Adipocyte (in vitro differentiated cells): Measurements from ENCODE around the gene ATP1A4.
"Not testable (repeated sequence)": the region's sequence is repeated elsewhere in the genome, so short reads cannot be mapped to it uniquely, and the experiment has no call there.

Source experiments
- DNase-seq: peaks from one replicate; pipeline ENCODE4 v3.0.0-alpha.2; 2015; ENCODE audit warnings: low read depth
- H3K27me3 ChIP-seq: replicated peaks from 2 replicates; pipeline ENCODE4 v1.7.0; 2013; ENCODE audit warnings: mild to moderate bottlenecking, low read length, moderate library complexity; ENCODE audit not compliant: control insufficient read depth, insufficient read depth
- H3K36me3 ChIP-seq: 2 replicates; pipeline ENCODE4 v1.7.0; 2013; ENCODE audit warnings: low read length, mild to moderate bottlenecking, moderate library complexity; ENCODE audit not compliant: control insufficient read depth, insufficient read depth, severe bottlenecking
- H3K4me1 ChIP-seq: 2 replicates; pipeline ENCODE4 v1.7.0; 2013; ENCODE audit warnings: mild to moderate bottlenecking, low read length, moderate library complexity; ENCODE audit not compliant: control insufficient read depth, insufficient read depth
- H3K4me3 ChIP-seq: 2 replicates; pipeline ENCODE4 v1.7.0; 2013; ENCODE audit warnings: mild to moderate bottlenecking, low read length, moderate library complexity
- H3K9ac ChIP-seq: 2 replicates; pipeline ENCODE4 v1.7.0; 2013; ENCODE audit warnings: mild to moderate bottlenecking, low read length, moderate library complexity
- H3K9me3 ChIP-seq: 2 replicates; pipeline ENCODE4 v1.7.0; 2013; ENCODE audit warnings: mild to moderate bottlenecking, low read length, moderate library complexity; ENCODE audit not compliant: control insufficient read depth

Gene ATP1A4

GRCh38 chr1:160124705-160125478 is 26.5 kb upstream of the ATP1A4 start:
- Histone ChIP-seq H3K36me3 (no peaks in the 10 kb centered on the region), H3K4me3 (no peak overlapping the region), H3K9ac (peak overlapping the region; percentile 53), H3K4me1 (peaks cover 59% of the 10 kb centered on the region), H3K27me3 (no peaks in the 10 kb centered on the region), H3K9me3 (no peaks in the 10 kb centered on the region)
- DNase-seq: peak; percentile 62

- Histone ChIP-seq H3K4me3 (no peak overlapping the region), H3K9ac (peak overlapping the region; percentile 53), H3K36me3 (no peaks in the 10 kb centered on the region), H3K9me3 (no peaks in the 10 kb centered on the region), H3K4me1 (peaks cover 65% of the 10 kb centered on the region), H3K27me3 (no peaks in the 10 kb centered on the region)
- no peak for DNase-seq
Observed at GRCh38 chr1:160125746-160126145, 25.7 kb upstream of the ATP1A4 start.

- not testable (repeated sequence) for H3K4me3 ChIP-seq, DNase-seq, H3K27me3 ChIP-seq, H3K36me3 ChIP-seq, H3K9me3 ChIP-seq
- Histone ChIP-seq H3K9ac (peak overlapping the region; percentile 53), H3K4me1 (peaks cover 71% of the 10 kb centered on the region)
Observed at GRCh38 chr1:160126342-160126741, 25.1 kb upstream of the ATP1A4 start.

- H3K9ac ChIP-seq: peak overlapping the region; percentile 63
- no peaks in the 10 kb centered on the region for H3K9me3 ChIP-seq
- DNase-seq: no peak
- H3K27me3 ChIP-seq: no peaks in the 10 kb centered on the region
- H3K4me1 ChIP-seq: peaks cover 81% of the 10 kb centered on the region
- H3K36me3 ChIP-seq: no peaks in the 10 kb centered on the region
- peak overlapping the region; percentile 12 for H3K4me3 ChIP-seq
Observed at GRCh38 chr1:160127381-160127780, 24.0 kb upstream of the ATP1A4 start.

GRCh38 chr1:160127865-160128523 is 23.4 kb upstream of the ATP1A4 start:
- peak; percentile 56 for DNase-seq
- Histone ChIP-seq H3K9me3 (no peaks in the 10 kb centered on the region), H3K9ac (peak overlapping the region; percentile 63), H3K4me3 (peak overlapping the region; percentile 12), H3K36me3 (no peaks in the 10 kb centered on the region), H3K4me1 (peaks cover 83% of the 10 kb centered on the region), H3K27me3 (no peaks in the 10 kb centered on the region)

GRCh38 chr1:160128636-160129035 is 22.8 kb upstream of the ATP1A4 start:
- H3K4me3 ChIP-seq: no peak overlapping the region
- peaks cover 83% of the 10 kb centered on the region for H3K4me1 ChIP-seq
- H3K36me3 ChIP-seq: no peaks in the 10 kb centered on the region
- H3K9ac ChIP-seq: peak overlapping the region; percentile 20
- no peak for DNase-seq
- no peaks in the 10 kb centered on the region for H3K27me3 ChIP-seq
- no peaks in the 10 kb centered on the region for H3K9me3 ChIP-seq

- no peaks in the 10 kb centered on the region for H3K27me3 ChIP-seq
- no peak overlapping the region for H3K9ac ChIP-seq
- H3K36me3 ChIP-seq: no peaks in the 10 kb centered on the region
- H3K9me3 ChIP-seq: no peaks in the 10 kb centered on the region
- DNase-seq: no peak
- H3K4me1 ChIP-seq: peaks cover 79% of the 10 kb centered on the region
- no peak overlapping the region for H3K4me3 ChIP-seq
Observed at GRCh38 chr1:160129046-160129445, 22.4 kb upstream of the ATP1A4 start.

GRCh38 chr1:160129558-160129957 is 21.8 kb upstream of the ATP1A4 start:
- peaks cover 74% of the 10 kb centered on the region for H3K4me1 ChIP-seq
- H3K27me3 ChIP-seq: no peaks in the 10 kb centered on the region
- H3K9ac ChIP-seq: no peak overlapping the region
- no peaks in the 10 kb centered on the region for H3K36me3 ChIP-seq
- no peak overlapping the region for H3K4me3 ChIP-seq
- H3K9me3 ChIP-seq: no peaks in the 10 kb centered on the region
- DNase-seq: no peak

GRCh38 chr1:160129966-160130365 is 21.4 kb upstream of the ATP1A4 start:
- peaks cover 70% of the 10 kb centered on the region for H3K4me1 ChIP-seq
- H3K9me3 ChIP-seq: no peaks in the 10 kb centered on the region

GRCh38 chr1:160130486-160130885 is 20.9 kb upstream of the ATP1A4 start:
- H3K27me3 ChIP-seq: peaks cover 5% of the 10 kb centered on the region
- H3K36me3 ChIP-seq: no peaks in the 10 kb centered on the region
- no peak for DNase-seq
- peaks cover 65% of the 10 kb centered on the region for H3K4me1 ChIP-seq
- no peaks in the 10 kb centered on the region for H3K9me3 ChIP-seq
- no peak overlapping the region for H3K9ac ChIP-seq
- H3K4me3 ChIP-seq: no peak overlapping the region

More at GRCh38 chr1:160129966-160130365, 21.4 kb upstream of the ATP1A4 start:
- Histone ChIP-seq H3K36me3 (no peaks in the 10 kb centered on the region), H3K4me3 (no peak overlapping the region), H3K9ac (no peak overlapping the region), H3K27me3 (peaks cover 4% of the 10 kb centered on the region)
- DNase-seq: no peak

GRCh38 chr1:160130939-160131338 is 20.5 kb upstream of the ATP1A4 start:
- DNase-seq: no peak

More at GRCh38 chr1:160130939-160131338, 20.5 kb upstream of the ATP1A4 start:
- Histone ChIP-seq H3K9ac (no peak overlapping the region), H3K9me3 (no peaks in the 10 kb centered on the region), H3K4me1 (peaks cover 60% of the 10 kb centered on the region), H3K36me3 (no peaks in the 10 kb centered on the region), H3K27me3 (peaks cover 5% of the 10 kb centered on the region), H3K4me3 (no peak overlapping the region)
